GM18526 (cell line): Measurements from ENCODE around the gene ZNF653.

Experiments
- POLR2A ChIP-seq: IDR thresholded peaks from 3 replicates; pipeline ENCODE4 v1.6.1; 2011; ENCODE audit not compliant: insufficient read length; ENCODE audit errors: extremely low read depth

Gene ZNF653

DNA sequence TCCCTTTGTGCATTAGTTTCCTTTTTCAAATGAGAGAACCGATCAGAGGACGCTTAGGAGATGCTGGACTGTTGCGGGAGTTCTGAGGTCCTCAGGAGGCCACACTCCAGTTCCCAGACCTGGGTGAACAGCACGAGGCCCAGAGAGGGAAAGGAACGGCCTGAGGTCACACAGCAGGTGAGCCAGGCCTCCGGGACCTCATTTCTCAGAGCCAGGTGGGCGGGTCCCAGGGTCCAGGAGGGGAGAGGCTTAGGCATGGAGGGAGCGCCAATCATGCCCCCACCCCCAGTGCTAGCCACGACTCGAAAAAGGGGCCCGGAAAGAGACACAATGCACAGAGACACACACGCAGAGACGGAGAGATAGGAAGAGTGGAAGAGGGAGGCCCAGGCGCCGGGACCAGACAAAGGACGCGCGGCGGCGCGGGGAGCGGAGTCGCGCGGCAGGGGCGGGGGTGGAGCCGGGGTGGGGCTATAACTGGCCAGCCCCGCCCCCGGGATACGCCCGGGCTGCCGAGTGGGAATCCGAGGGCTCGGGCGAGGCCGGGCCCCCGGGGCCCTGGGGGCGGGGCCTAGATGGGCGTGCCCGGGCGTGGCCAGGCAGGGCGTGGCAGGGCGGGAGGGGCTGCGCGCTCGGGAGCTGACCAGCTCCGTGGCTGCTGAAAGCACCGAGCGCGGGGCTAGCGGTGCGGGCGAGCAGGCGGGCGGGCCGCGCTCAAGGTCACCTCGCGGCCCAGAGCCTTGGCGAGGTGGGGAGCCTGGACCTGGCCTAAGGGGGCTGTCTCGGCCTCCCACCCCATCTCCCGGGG is 26.3 kb downstream of the ZNF653 start:
- TF ChIP-seq POLR2A, result no peak

DNA sequence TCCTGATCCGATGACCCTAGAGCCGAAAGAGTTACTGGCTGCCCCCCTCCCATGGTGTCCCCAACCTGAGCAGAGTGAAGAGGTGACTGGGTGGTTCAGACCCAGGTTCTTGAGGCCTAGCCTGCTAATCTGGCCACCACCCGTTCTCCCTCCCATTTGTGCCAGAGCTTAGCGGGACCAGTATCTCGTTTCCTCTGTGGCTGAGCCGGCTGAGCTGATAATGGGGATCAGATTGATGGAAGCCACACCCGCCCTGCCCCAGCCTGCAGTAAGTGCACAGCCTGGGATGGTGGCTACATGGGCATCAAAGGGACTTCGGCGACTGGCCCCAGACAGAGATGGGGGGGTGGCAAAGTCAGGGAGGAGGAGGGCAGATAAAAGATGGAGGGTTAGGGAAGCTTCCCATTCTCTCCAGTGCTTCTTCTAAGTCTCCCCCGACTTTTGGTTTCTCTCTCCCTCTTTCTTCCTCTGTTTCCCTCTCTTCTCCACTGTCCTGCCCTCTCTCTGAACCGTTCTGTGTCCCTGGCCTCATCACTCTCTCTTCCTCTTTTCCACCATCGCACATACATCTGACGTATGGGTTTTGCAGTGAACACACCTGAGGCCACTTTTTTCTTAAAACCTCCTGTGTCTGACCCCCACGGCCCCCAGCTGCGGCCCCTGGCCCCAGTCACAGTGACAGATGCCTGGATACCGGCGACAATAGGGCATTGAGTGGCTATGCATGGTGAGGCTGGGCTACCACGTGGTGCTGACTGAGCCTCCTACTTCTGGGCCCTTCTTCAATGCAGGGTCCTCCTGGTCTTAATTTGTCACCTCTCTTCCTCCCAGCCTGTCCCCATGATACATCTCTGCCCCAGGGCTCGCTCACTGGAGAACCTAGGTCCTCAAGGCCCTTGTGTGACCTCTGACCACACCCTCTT is 27.2 kb downstream of the ZNF653 start:
- TF ChIP-seq POLR2A, result no peak

DNA sequence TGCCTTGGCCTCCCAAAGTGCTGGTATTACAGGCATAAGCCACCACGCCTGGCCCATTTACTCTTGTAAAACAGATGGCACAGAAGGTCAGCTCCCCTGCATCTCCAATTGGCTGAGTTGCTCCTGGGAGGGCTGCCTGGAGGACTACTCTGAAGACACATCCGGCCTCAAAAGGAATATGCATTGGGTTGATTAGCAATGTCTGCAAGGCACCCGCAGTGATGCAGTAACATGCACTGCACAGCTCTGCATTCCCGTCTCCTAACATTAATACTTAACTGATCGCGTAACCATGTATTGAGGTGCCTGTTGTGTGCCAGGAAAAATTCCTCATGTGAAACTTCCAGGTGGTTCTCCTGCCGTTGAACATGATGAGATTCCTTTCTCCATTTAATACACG is 29.8 kb downstream of the ZNF653 start:
- TF ChIP-seq POLR2A, result no peak

DNA sequence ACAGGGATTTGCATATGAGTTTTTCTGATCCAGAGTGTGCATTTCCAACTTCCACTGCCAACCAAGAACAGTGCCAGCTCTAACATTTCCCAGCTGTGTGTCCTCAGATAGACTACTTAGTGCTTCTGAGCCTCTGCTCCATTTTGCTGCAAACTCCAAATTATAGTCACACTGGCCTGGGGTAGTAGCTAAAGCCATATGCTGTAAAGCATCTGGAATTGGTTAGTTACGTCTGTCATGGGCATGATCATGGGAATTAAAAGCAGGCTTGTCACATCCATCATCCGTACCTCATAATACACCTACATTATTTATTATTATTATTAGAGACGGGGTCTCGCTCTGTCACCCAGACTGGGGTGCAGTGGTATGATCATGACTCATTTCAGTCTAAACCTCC is 31.9 kb downstream of the ZNF653 start:
- no peak for TF ChIP-seq POLR2A

DNA sequence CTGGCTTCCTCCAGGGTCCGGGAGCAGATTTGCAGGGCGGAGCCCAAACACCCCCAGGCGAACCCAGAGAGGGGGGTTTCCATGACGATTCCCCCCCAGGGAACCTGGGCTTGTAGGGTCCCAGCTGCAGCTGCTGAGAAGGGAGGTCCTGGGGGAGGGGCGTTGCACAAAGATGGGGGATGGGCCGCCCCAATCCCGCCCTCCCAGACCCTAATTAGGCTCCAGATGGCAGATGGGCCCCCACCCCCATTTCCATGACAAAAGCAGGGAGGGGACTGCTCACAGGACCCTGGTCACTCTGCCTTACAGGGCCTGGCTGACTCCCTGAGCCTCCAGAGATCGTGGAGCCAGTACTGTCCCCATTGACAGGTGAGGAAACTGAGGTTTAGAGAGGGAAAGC is 40.0 kb downstream of the ZNF653 start:
- no peak for TF ChIP-seq POLR2A

DNA sequence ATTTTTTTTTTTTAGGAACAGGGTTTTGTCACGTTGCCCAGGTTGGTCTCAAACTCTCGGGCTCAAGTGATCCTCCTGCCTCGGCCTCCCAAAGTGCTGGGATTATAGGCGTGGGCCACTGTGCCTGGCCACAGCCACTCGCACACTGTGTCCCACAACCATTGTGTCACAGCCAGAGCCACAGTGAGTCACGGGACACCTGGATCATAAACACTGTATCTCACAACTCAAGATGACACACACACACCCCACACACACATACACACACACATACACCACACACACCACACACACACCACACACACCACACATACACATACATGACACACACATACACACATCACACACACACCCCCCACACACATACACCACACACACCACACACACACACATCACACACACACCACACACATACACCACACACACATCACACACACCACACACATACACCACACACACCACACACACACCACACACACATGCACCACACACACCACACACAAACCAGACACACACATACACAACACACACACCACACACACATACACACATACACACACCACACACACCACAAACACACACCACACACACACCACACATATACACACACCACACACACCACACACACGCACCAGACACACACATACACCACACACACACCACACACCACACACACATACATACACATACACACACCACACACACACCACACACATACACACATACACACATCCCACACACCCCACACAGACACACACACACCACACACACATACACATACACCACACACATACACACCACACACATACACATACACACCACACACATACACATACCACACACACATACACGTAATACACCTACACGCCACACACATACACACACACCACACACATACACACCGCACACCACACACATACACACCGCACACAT is 41.0 kb downstream of the ZNF653 start:
- TF ChIP-seq POLR2A, result no peak

DNA sequence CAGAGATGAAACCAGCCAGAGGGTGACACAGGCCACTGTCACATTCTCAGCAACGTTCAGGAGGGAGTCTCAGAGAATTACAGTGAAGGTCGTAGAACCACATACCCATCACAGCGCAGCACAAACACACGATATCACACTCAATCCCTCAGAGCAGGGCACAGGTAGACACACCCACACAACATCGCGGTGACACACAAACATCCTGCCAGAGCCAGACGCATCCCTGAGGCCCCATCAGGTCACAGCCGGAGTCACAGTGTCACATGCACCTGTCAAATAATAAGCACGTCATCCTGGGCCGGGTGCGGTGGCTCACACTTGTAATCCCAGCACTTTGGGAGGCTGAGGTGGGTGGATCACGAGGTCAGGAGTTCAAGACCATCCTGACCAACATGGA is 42.2 kb downstream of the ZNF653 start:
- no peak for TF ChIP-seq POLR2A

DNA sequence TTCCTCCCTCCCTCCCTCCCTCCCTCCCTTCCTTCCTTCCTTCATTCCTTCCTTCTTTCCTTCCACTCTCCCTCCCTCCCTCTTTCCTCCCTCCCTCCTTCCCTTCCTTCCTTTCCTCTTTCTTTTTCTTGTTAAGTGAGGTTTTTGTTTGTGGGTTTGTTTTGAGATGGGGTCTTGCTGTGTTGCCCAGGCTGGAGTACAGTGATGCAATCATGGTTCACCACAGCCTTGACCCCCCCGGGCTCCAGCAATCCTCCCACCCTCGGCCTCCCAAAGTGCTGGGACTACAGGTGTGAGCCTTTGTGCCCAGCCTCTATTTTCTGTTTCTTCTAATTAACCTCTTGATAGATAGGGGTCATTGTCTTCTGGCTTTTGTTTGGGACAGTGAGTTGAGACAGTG is 44.2 kb downstream of the ZNF653 start:
- no peak for TF ChIP-seq POLR2A

DNA sequence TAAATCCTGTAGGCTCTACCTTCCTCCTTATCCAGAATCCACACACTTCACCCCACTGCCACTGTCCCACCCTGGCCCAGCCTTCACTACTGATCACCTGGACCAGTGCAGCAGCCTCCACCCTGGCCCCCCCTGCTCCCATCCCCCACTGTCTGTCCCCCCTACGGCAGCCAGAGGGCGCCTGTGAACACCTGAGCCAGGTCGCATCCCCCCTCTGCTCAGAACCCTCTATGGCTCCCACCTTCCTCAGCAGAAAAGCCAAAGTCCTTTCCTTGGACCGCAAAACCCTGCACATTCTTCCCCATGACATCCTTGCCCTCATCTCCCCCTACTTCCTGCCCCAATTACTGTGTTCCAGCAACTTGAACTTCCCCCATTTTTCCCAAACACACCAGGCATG is 45.4 kb downstream of the ZNF653 start:
- TF ChIP-seq POLR2A, result no peak

DNA sequence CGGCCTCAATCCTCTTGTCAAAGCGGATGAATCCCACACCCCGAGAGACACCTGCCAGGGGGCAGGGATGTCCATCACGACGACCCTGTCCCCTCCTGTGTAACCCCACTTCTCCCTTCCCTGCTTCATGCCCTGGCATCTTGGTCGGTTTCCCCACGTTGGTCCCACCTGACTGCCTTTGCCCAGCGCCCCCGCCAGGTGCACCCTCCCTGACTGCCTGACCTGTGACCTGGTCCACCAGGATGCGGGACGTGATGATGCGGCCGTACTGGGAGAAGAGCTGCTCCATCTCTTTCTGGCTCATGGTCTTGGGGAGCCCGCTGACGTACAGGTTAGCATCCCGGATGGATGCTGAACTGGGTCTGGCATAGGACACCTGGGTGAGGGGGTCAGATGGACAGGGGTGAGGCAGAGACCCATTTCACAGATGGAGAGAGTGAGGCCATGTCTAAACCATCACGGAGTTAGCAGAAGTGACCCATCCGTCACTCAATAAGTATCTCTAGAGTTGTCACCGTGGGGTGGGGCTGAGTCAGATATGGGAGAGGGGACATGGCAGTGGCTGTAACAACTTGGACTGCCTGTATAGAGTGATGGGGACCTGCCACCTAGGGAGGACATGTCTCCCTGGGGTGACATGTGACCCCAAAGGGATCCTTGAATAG is 47.3 kb downstream of the ZNF653 start:
- no peak for TF ChIP-seq POLR2A

DNA sequence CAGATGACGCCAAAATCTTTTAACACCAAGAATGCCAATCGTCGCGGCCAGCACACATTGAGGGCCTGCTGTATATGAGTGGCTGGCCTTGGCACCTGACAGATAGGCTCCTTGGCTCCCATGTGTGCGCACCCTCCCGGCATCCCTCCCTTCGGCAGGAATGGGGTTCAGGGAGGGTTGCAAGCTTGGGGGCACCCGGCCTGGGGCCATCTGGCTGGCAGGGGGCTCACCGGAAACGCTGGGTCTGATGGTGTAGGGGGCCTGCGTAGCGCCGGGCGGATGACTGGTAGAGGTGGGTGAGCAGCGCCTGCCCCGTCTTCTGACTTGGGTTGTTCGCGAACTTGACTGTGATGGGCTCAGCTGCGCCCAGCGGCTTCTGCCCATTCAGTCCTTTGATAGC is 47.8 kb downstream of the ZNF653 start:
- TF ChIP-seq POLR2A, result no peak

DNA sequence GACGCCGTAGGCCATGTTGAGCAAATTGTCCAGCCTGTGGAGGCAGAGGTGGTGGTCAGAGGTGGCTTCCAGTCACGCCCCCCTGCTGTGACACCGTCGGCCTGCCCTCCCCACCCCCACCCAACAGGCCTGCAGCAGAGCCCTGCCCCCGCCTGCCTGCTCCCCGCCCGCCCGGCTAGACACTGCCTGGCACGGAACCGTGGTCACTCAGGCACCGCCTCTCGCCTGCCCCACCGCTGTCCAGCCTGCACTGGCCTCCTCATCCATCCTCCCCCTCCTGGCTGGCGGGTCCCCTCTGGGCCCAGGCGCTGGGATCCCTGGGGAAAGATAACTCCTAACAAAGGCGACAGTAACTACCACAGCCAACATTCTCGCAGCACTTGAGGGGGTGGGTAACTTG is 48.5 kb downstream of the ZNF653 start:
- no peak for TF ChIP-seq POLR2A

DNA sequence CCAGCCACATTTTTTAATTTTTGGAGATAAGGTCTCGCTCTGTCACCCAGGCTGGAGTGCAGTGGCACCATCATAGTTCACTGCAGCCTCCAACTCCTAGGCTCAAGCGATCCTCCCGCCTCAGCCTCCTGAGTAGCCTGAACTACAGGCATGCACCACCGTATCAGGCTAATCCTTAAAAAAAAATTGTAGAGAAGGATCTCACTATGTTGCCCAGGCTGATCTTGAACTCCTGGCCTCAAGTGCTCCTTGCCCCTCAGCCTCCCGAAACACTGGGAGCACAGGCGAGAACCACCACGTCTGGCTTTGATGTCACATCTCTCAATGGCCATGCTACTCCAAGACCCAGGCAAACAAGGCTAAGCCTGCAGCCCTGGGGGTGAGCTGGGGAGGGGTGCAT is 49.0 kb downstream of the ZNF653 start:
- no peak for TF ChIP-seq POLR2A

DNA sequence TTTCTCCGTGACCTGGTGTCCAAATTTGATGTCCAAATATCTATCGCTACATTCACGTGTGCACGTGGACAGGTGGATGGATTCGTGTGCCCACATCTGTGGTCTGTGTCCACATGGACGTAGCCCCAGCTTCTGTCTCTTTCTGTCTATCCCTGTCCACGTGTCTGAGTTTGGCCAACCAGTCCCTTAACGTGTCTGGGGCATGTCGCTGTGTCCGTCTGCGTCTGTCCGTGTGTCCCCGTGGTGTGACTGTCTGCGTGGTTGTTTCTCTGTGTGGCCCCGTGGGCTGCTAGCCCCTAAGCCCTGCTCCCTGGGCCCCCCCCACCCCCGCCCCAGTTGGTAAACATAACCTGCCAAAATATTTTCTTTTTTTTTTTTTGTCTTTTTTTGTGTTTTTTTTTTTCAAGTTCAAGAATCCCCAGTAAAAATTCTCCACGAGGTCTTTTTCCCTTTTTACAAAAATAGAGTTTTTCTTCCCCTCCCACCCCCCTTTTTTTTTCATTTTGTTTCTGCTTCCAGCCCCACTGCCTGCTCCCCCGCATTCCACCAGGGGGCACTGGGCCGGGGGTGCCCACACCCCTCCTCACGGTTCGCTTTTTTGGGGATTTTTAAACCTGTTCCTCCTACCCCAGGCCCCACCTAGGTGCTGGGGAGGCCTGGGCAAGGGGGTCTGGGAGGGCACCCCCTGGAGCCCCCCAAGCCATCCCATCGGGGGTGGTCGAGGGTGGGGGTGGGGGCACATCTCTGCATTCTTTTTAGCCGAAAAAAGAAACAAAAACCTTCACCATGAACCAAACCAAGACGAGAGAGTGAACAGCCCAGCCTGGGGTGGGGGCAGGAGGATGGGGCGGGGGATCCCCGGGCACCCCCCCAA is 51.9 kb downstream of the ZNF653 start:
- TF ChIP-seq POLR2A, result no peak

DNA sequence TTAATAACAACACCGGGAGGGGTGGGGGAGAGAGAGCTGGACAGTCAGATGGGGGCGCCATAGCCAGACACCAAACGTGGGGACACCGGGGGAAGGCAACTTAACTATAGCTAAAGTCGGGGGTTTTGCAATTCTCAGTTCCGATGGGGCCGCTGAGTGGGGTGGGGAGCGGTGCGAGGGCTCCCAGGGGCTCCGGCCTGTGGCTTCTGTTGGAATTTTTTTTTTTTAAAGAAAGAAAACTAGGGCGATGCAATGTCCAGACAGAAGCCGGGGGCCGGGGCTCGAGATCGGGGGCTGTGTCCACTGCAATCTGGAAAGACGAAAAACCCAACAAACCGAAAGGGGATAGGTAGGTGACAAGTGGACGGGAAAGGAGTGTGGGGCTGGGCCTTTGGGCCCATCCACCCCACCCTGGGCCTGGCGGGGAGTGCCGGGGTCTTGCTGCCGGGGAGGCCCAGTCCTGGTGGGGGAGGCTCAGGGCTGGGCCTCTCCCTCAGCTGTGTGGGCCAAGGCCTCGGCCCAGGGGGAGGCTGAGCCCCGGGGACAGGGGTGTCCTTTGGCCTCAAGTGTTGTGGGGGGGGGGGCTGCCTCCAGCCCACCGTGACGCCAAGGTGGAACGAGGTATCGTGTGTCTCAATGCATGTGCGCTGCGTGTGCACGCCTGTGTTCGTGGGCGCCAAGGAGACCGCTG is 52.9 kb downstream of the ZNF653 start:
- TF ChIP-seq POLR2A, result no peak
